ENCODE data around the gene NEK6. TPM values are rescaled to one million over a fixed set of nuclear protein-coding genes. Genes with fewer than 3 reads are reported as not detected.

Gene NEK6
- total and polyA plus RNA-seq, 9 donors = 7.2 to 45.1 (median 22.8) TPM

GRCh38 chr9:124285490-124285889 is 27.7 kb downstream of the NEK6 start:
- no peaks in the 10 kb centered on the region for H3K9me3 ChIP-seq
- 51 to 64% (median 54%) methylated on average over 11 of the region's 11 CpGs for WGBS, 3 donors
- intact Hi-C loops (cut with DNase I) = no loop called here

GRCh38 chr9:124285903-124286291 is 28.1 kb downstream of the NEK6 start:
- Histone ChIP-seq H3K9me3 (no peaks in the 10 kb centered on the region), H3K27ac (peak overlapping the region in 1 of 2 donors; percentile 78), H3K27me3 (no peaks in the 10 kb centered on the region), H3K4me3 (no peak overlapping the region), H3K36me3 (no peaks in the 10 kb centered on the region), H3K4me1 (ENCODE audit: insufficient read depth) (peaks cover 39% of the 10 kb centered on the region)
- DNase-seq = peak; percentile 77 to 89 (median 84)
- intact Hi-C loops (cut with DNase I) = no loop called here
- TF ChIP-seq EP300 (IDR thresholded peaks at IDR 0.05) (no peak), CTCF (IDR thresholded peaks at IDR 0.05) (no peak), POLR2A (IDR thresholded peaks at IDR 0.05) (no peak)
- 2 to 13% (median 5%) methylated on average over 9 of the region's 9 CpGs for WGBS, 3 donors

More at GRCh38 chr9:124285490-124285889, 27.7 kb downstream of the NEK6 start:
- Histone ChIP-seq H3K4me3 (no peak overlapping the region), H3K4me1 (ENCODE audit: insufficient read depth) (peaks cover 41% of the 10 kb centered on the region), H3K27me3 (no peaks in the 10 kb centered on the region), H3K36me3 (no peaks in the 10 kb centered on the region), H3K27ac (peak overlapping the region; percentile 64 to 78)
- no peak for TF ChIP-seq POLR2A (IDR thresholded peaks at IDR 0.05)
- DNase-seq = no peak

- TF ChIP-seq EP300 (IDR thresholded peaks at IDR 0.05) (no peak), POLR2A (IDR thresholded peaks at IDR 0.05) (no peak), CTCF (IDR thresholded peaks at IDR 0.05) (no peak)
- Histone ChIP-seq H3K27me3 (no peaks in the 10 kb centered on the region), H3K4me3 (no peak overlapping the region), H3K36me3 (no peaks in the 10 kb centered on the region), H3K4me1 (ENCODE audit: insufficient read depth) (peaks cover 38% of the 10 kb centered on the region), H3K27ac (peak overlapping the region in 1 of 2 donors; percentile 59), H3K9me3 (no peaks in the 10 kb centered on the region)
- intact Hi-C loops (cut with DNase I) = no loop called here
- 33 to 42% (median 37%) methylated on average over 14 of the region's 14 CpGs for WGBS, 3 donors
- peak in 2 of 5 donors; percentile 44 to 48 for DNase-seq
Observed at GRCh38 chr9:124286292-124286931, 28.7 kb downstream of the NEK6 start.

- H3K4me1 ChIP-seq (ENCODE audit: insufficient read depth) = peaks cover 21% of the 10 kb centered on the region
- intact Hi-C loops (cut with DNase I) = loop anchor here in 1 of 4 donors (10.0 kb wide), 1 partner anchor 155 kb away; no protein-coding TSS in a partner anchor
Observed at GRCh38 chr9:124290053-124290591, 32.4 kb downstream of the NEK6 start.

More at GRCh38 chr9:124290053-124290591, 32.4 kb downstream of the NEK6 start:
- Histone ChIP-seq H3K36me3 (no peaks in the 10 kb centered on the region), H3K27me3 (no peaks in the 10 kb centered on the region), H3K27ac (no peak overlapping the region), H3K9me3 (no peaks in the 10 kb centered on the region), H3K4me3 (no peak overlapping the region)
- TF ChIP-seq POLR2A (IDR thresholded peaks at IDR 0.05) (no peak), CTCF (IDR thresholded peaks at IDR 0.05) (no peak)
- WGBS, 3 donors = 86 to 92% (median 91%) methylated on average over 21 of the region's 21 CpGs
- no peak for DNase-seq
